Measurements from ENCODE around the gene TIMP2. TPM values are rescaled to one million over a fixed set of nuclear protein-coding genes. Genes with fewer than 3 reads are reported as not detected.

The TIMP2 gene
- total and polyA plus RNA-seq, 2 of the 4 experiments (the other 2 are of a cell fraction), result 43.9 to 416 TPM

DNA sequence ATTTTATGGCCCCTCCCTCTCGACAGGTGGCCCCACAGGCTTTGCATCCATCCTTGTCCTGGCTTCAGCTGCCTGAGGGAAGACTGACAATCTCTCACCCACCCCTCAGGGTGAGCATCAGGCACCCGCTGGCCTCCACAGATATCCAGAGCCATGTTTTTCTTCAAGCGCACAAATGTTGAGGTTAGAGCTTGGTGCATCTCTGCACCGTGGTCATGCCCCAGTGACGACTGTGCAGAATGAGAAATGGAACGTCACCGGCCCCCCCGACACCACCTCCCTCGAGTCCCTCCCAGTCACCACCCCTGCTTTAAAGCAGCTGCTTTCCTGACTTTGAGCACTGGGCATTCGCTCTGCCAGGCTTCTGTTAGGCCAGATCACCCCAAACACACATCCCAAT lies 19.8 kb upstream of the TIMP2 start:
- TF ChIP-seq RCOR1 (IDR thresholded peaks at IDR 0.05; ENCODE audit: insufficient replicate concordance, low read length) (no peak), SMC3 (IDR thresholded peaks at IDR 0.05; ENCODE audit: low read depth, low read length) (no peak), MAZ (IDR thresholded peaks at IDR 0.05; ENCODE audit: borderline replicate concordance, low read depth, low read length) (no peak), POLR2A (IDR thresholded peaks at IDR 0.05; ENCODE audit: low read depth, low read length) (no peak), NFE2L2 (IDR thresholded peaks at IDR 0.05; ENCODE audit: low read depth, low read length) (no peak)
- TF ChIP-seq, protein P1, sequence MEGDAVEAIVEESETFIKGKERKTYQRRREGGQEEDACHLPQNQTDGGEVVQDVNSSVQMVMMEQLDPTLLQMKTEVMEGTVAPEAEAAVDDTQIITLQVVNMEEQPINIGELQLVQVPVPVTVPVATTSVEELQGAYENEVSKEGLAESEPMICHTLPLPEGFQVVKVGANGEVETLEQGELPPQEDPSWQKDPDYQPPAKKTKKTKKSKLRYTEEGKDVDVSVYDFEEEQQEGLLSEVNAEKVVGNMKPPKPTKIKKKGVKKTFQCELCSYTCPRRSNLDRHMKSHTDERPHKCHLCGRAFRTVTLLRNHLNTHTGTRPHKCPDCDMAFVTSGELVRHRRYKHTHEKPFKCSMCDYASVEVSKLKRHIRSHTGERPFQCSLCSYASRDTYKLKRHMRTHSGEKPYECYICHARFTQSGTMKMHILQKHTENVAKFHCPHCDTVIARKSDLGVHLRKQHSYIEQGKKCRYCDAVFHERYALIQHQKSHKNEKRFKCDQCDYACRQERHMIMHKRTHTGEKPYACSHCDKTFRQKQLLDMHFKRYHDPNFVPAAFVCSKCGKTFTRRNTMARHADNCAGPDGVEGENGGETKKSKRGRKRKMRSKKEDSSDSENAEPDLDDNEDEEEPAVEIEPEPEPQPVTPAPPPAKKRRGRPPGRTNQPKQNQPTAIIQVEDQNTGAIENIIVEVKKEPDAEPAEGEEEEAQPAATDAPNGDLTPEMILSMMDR (conservative IDR thresholded peaks at IDR 0.05; ENCODE audit: low read depth, low read length), result no peak
- Histone ChIP-seq H3K18ac (ENCODE audit: low read depth, low read length) (no peak overlapping the region), H2AK9ac (replicated peaks; ENCODE audit: low read depth, low read length, poor library complexity) (no peak overlapping the region), H2BK5ac (ENCODE audit: low read depth, low read length, poor library complexity, severe bottlenecking) (no peak overlapping the region), H3K27me3 (ENCODE audit: control insufficient read depth, insufficient read depth, low read length) (no peaks in the 10 kb centered on the region; the same call in 1 of the 2 replicates), H3K9me1 (ENCODE audit: insufficient read depth, low read length) (peaks cover 3% of the 10 kb centered on the region; the same call in 1 of the 2 replicates), H3K9me3 (ENCODE audit: control insufficient read depth, insufficient read depth, low read length) (peaks cover 2% of the 10 kb centered on the region; the same call in 1 of the 2 replicates), H4K5ac (ENCODE audit: low read depth, low read length) (no peak overlapping the region), H3K79me1 (ENCODE audit: low read depth in 1 of 2, low read length in 2 of 2) (no peaks in the 10 kb centered on the region), H3K14ac (replicated peaks; ENCODE audit: low read depth, low read length) (no peak overlapping the region), H2AK5ac (ENCODE audit: low read depth, low read length) (no peak overlapping the region), H2AFZ (replicated peaks; ENCODE audit: low read length, poor library complexity) (no peak overlapping the region), H3K56ac (ENCODE audit: extremely low read depth, insufficient read depth, low read length) (no peak overlapping the region), H3K9ac (ENCODE audit: low read depth, low read length) (no peak overlapping the region), H4K20me1 (ENCODE audit: insufficient read depth, low read length) (no peaks in the 10 kb centered on the region), H3K4me3 (ENCODE audit: insufficient read depth, low read depth, low read length) (no peak overlapping the region), H2BK20ac (ENCODE audit: low read depth, low read length) (no peak overlapping the region), H4K8ac (ENCODE audit: low read depth in 2 of 2, low read length in 2 of 2) (no peak overlapping the region), H4K91ac (ENCODE audit: insufficient read depth, low read depth, low read length) (no peak overlapping the region), H3K27ac (ENCODE audit: insufficient read depth, low read length) (no peak overlapping the region), H3K4me2 (ENCODE audit: low read depth, low read length) (no peak overlapping the region), H3K4me1 (ENCODE audit: control insufficient read depth, insufficient read depth, low read length) (peaks cover 3% of the 10 kb centered on the region; the same call in 1 of the 2 replicates), H2BK120ac (ENCODE audit: low read depth, low read length) (no peak overlapping the region), H3K4ac (ENCODE audit: low read depth, low read length) (no peak overlapping the region), H3K36me3 (ENCODE audit: control insufficient read depth, insufficient read depth, low read length) (no peaks in the 10 kb centered on the region), H2BK15ac (ENCODE audit: low read depth, low read length) (no peak overlapping the region), H3K23ac (ENCODE audit: low read depth, low read length) (no peak overlapping the region)
- BruUV-seq (replicated peaks), result no TSS peak
- ATAC-seq (ENCODE audit: low read depth) (no peak), DNase-seq (no peak)
- POLR2A ChIA-PET (ENCODE audit: unreplicated experiment), result no interaction called here
- intact Hi-C loops (cut with micrococcal nuclease), result no loop called here
- CTCF ChIA-PET, result no interaction called here
- in situ Hi-C loops (cut with MboI; ENCODE audit: low sequenced_read_pairs), result no loop called here
- 69% methylated on average over 7 of the region's 10 CpGs; no CpG with 5 or more reads in 1 of the 2 experiments for WGBS, 2 experiments (ENCODE audit: extremely low coverage in 2 of 2, insufficient read length in 1 of 2)
- dilution Hi-C loops (cut with HindIII; ENCODE audit: low sequenced_read_pairs, unreplicated experiment), result no loop called here
